ENCODE data around the gene STX1B. TPM values are rescaled to one million over a fixed set of nuclear protein-coding genes. Genes with fewer than 3 reads are reported as not detected.
"Not testable (repeated sequence)": the region's sequence is repeated elsewhere in the genome, so short reads cannot be mapped to it uniquely, and the experiment has no call there.

The STX1B gene
- total RNA-seq: 0.92 TPM

DNA sequence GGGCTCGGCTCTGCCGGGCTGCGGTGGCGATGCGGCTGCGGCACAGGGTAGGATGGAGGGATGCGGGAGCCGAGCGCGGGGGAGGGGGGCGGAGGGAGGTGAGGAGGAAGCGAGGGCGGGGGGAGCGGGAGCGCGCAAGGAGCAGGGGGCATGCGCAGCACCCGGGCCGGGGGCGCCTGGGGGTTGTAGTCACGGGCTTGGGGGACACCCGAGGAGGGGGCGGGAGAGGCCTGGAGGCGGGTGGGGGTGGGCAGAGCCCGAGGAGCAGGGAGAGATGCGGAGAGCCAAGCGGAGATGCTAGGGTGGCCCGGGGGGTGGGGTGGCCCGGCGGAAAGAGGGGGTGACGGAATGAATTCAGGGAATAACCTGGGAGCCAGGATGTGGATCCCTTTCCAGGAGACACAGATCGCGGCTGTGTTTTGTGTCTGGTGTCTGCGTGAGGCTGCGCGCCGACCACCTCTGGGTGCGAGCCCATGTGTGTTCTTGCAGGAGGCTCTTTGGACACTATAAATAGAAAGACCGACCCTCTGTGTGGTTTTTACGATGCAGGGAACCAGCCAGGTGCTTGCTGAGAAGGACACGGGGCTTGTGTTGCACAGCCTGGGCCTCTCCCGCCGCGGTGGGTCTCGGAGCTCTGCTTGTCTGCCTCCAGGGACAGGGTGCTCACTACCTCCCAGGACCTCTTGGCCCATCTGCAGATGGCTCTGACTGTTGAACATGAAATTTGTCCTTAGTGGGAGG is at the start of gene STX1B:
Gene STX1B (minus strand): TSS at position 54 of the 741 bp plus-strand sequence. CDS start 242 bp downstream, outside the sequence.
- DNase-seq: peak; percentile 79

DNA sequence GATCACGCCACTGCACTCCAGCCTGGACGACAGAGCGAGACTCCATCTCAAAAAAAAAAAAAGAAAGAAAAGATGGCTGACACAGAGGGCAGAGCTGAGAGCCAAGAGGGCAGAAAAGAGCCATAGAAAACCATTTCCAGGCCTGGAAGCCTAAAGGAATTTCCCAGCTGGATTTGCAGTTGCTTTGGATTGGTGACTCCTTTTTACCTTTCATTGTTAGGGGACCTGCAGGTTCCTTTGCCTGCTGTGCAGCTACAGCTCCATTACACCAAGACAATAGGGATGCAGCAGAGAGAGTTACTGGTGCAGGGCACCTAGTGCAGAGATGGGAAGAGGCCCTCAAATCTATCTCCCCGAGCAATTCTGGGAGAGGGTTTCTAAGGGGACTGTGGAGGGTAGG is 45.2 kb upstream of the STX1B start:
- no peak for DNase-seq

- DNase-seq: no peak
Measured at GRCh38 chr16:31052114-31052513, 41.7 kb upstream of the STX1B start.

- DNase-seq: peak; percentile 69
Measured at GRCh38 chr16:31050280-31051030, 40.0 kb upstream of the STX1B start.

DNA sequence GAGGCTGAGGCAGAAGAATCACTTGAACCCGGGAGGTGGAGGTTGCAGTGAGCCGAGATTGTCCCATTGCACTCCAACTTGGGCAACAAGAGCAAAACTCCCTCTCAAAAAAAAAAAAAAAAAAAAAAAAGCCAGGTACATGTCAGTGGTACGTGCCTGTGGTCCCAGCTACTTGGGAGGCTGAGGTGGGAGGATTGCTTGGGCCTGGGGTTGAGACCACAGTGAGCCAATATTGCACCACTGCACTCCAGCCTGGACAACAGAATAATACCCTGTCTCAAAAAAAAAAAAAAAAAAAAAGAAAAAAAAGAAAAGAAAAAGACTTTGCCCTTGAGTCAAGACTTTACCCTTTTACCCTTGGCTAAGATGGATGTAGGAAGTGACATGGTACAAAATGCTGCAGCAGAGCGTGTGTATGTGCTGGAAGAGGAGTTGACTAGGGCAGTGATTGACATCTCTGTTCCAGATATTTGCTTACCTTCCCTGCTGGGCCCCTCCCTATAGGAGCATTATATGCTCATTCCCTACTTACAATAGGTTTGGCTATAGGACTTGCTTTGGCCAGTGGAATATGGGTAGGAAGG is 33.6 kb upstream of the STX1B start:
- no peak for DNase-seq

GRCh38 chr16:31043352-31043751 is 32.9 kb upstream of the STX1B start:
- no peak for DNase-seq

- DNase-seq: no peak
Measured at GRCh38 chr16:31042866-31043265, 32.4 kb upstream of the STX1B start.

- no peak for DNase-seq
Measured at GRCh38 chr16:31038993-31039392, 28.6 kb upstream of the STX1B start.

DNA sequence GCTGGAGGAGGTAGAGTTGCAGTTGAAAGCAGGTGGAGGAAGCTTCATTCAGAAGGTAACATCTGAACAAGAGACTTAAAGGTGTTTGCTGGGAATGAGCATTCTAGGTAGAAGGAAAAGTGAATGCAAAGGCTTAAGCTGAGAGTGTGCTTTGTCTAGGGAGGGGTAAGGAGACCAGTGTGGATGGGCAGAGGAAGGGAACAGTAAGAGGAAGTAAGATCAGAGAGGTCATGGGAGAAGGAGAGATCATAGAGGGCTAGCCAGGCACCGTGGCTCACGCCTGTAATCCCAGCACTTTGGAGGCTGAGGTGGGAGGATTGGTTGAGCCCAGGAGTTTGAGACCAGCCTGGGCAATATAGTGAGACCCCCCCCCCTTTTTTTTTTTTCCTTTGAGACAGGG is 26.3 kb upstream of the STX1B start:
- DNase-seq: no peak

- peak; percentile 96 for DNase-seq
Measured at GRCh38 chr16:31033709-31034492, 23.5 kb upstream of the STX1B start.

GRCh38 chr16:31032736-31033708 is 22.6 kb upstream of the STX1B start, which contains the start of gene STX4:
Gene STX4, plus strand, starts transcription at chr16:31033558. Its CDS starts 248 bp downstream, at chr16:31033806.
- DNase-seq: peak; percentile 99

DNA sequence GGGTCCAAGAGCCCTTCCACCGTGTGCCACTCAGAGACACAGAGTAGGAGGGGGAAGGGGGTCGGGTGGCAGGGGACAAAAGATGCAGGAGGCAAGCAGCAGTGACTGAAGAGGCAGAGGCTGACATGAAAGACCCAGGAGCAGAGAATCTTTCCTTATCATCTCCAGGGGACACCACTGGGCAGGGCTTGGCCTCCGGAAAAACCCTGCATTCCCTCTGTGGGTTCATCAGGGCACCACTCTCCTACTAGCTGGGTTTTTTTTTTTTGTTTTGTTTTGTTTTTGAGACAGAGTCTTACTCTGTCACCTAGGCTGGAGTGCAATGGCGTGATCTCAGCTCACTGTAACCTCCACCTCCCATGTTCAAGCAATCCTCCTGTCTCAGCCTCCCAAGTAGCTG is 20.8 kb upstream of the STX1B start:
- DNase-seq: no peak

GRCh38 chr16:31029272-31029671 is 18.8 kb upstream of the STX1B start:
- DNase-seq: no peak

DNA sequence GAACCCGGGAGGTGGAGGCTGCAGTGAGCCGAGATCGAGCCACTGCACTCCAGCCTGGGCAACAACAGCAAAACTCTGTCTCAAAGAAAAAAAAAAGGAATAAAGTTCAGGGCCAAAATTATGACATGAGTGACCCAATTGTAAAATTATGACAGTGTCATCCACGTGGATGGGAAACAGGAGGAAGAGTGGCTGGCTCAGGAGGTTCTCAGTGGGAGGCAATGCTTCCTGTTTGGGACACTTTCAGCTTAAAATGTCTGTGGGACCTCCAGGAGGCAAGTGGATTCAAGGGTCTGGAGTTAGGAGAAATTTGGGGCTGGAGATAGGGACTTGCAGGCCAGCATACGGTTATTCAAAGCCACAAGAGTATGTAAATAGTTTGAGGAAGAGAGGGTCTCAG is 14.9 kb upstream of the STX1B start:
- no peak for DNase-seq

- DNase-seq: no peak
Measured at GRCh38 chr16:31023627-31024226, 13.3 kb upstream of the STX1B start.

DNA sequence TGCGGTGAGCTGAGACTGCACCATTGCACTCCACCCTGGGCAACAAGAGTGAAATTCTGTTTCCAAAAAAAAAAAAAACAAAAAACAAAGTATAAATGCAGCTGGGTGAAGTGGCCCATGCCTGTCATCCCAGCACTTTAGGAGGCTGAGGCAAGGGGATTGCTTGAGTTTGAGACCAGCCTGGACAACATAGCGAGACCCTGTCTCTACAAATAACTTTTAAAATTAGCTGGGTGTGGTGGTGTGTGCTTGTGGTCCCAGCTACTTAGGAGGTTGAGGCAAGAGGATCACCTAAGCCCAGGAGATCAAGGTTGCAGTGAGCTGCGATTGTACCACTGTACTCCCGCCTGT is 12.8 kb upstream of the STX1B start:
- DNase-seq: no peak

DNA sequence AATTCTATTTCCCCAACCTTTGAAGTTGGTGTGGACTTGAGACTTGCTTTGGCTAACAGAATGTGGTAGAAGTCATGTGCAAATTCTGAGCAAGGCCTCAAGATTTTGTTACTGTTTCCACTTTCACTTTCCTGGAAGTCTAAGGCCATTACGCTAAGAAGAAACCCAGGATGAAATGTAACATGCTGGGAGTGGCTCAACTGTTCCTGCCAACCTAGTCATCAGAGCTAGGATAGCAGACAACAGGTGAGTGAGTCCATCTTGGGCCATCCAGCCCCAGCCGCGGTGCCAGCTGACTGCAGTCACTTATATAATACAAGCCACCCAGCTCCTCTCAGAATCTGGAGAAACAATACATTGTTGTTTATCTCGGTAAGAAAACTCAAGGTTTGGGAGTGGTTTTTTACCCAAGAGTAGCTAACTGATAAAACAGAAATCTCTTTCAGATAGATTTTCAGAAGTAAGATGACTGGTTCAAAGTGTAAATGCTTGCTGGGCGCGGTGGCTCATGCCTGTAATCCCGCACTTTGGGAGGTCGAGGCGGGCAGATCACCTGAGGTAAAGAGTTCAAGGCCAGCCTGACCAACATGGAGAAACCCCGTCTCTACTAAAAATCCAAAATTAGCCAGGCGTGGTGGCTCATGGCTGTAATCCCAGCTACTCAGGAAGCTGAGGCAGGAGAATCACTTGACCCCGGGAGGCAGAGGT is 12.3 kb upstream of the STX1B start:
- DNase-seq: peak; percentile 44

DNA sequence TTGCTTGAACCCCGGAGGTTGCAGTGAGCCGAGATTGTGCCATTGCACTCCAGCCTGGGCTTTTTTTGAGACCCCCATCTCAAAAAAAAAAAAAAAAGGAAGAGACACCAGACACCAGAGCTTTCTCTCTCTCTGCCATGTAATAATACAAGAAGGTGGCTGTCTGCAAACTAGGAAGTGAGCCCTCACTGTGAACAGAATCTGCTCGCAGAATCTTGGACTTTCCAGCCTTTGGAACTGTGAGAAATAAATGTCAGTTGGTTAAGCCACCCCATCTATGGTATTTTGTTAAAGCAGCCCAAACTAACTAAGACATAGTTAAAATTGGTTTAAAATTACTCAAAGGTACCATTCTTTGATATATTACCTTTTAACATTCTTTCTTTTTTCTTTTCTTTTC is 10.1 kb upstream of the STX1B start:
- no peak for DNase-seq

GRCh38 chr16:31017756-31018155 is 7.3 kb upstream of the STX1B start:
- DNase-seq: not testable (repeated sequence)

GRCh38 chr16:31016018-31016417 is 5.6 kb upstream of the STX1B start:
- DNase-seq: no peak
